K562 (cell line): ENCODE measurements around the gene POLR3GL. TPM values are rescaled to one million over a fixed set of nuclear protein-coding genes. Genes with fewer than 3 reads are reported as not detected.
A peak's percentile ranks its signal among the peaks of the same experiment; 100 is the strongest.

ENCODE experiments used
- AFF1 ChIP-seq, 2 experiments: fragments of 450-650 bp; IDR thresholded peaks; 2 replicates each; pipeline ENCODE4 v1.6.1; 2018; ENCODE audit warnings: mild to moderate bottlenecking in 2 of 2, low read depth in 1 of 2; ENCODE audit not compliant: partially characterized antibody in 2 of 2
- CEBPB ChIP-seq: fragments of 450-650 bp; IDR thresholded peaks from 2 replicates; pipeline ENCODE4 v1.6.1; 2016; ENCODE audit warnings: missing genetic modification characterization, missing compliant biosample characterization
- ELF2 ChIP-seq: fragments of 250-450 bp; sonication (Bioruptor Pico); IDR thresholded peaks from 2 replicates; pipeline ENCODE4 v1.5.0; 2021; ENCODE audit warnings: mild to moderate bottlenecking
- FOXA1 ChIP-seq: fragments of 450-650 bp; IDR thresholded peaks from 2 replicates; pipeline ENCODE4 v1.6.1; 2016; ENCODE audit warnings: mild to moderate bottlenecking, borderline replicate concordance
- GABPA ChIP-seq: fragments of 200-800 bp; sonication (Bioruptor generic); conservative IDR thresholded peaks from 2 replicates; pipeline ENCODE4 v1.6.1; 2016; ENCODE audit warnings: low read depth, missing genetic modification characterization, missing compliant biosample characterization
- GABPB2 ChIP-seq: fragments of 250-450 bp; sonication (Bioruptor Pico); conservative IDR thresholded peaks from 2 replicates; pipeline ENCODE4 v1.5.1; 2021; ENCODE audit warnings: mild to moderate bottlenecking
- GTF2A2 ChIP-seq: IDR thresholded peaks from 2 replicates; pipeline ENCODE4 v1.6.1; 2016; ENCODE audit warnings: mild to moderate bottlenecking, missing genetic modification characterization, missing compliant biosample characterization
- HES1 ChIP-seq: fragments of 450-650 bp; IDR thresholded peaks from 2 replicates; pipeline ENCODE4 v1.6.1; 2016; ENCODE audit warnings: low read depth, mild to moderate bottlenecking, moderate library complexity
- KLF13 ChIP-seq: fragments of 450-650 bp; IDR thresholded peaks from 2 replicates; pipeline ENCODE4 v1.6.1; 2016; ENCODE audit warnings: missing genetic modification characterization, low read depth, mild to moderate bottlenecking, missing compliant biosample characterization, moderate library complexity, borderline replicate concordance
- MAFK ChIP-seq: IDR thresholded peaks from 2 replicates; pipeline ENCODE4 v1.6.1; 2011; ENCODE audit warnings: low read length, improper control_type of control experiment
- MEF2A ChIP-seq: IDR thresholded peaks from 2 replicates; pipeline ENCODE4 v1.6.1; 2011; ENCODE audit warnings: low read depth, mild to moderate bottlenecking, low read length, moderate library complexity; ENCODE audit not compliant: control insufficient read depth
- NR0B1 ChIP-seq: fragments of 450-650 bp; IDR thresholded peaks from one replicate; pipeline ENCODE4 v1.6.1; 2018; ENCODE audit warnings: mild to moderate bottlenecking, moderate library complexity; ENCODE audit not compliant: partially characterized antibody
- NR1H2 ChIP-seq: sonication (generic); formaldehyde crosslinking; IDR thresholded peaks from 2 replicates; pipeline ENCODE4 v1.4.0; 2020; ENCODE audit warnings: mild to moderate bottlenecking, missing genetic modification reagents
- NR2C1 ChIP-seq, 2 experiments: fragments of 450-650 bp; IDR thresholded peaks; 2 replicates each; pipeline ENCODE4 v1.6.1; 2017; ENCODE audit warnings: mild to moderate bottlenecking in 2 of 2, antibody characterized with exemption in 1 of 2, inconsistent platforms in 1 of 2, missing compliant biosample characterization in 1 of 2, missing genetic modification characterization in 1 of 2
- POLR2AphosphoS5 ChIP-seq: IDR thresholded peaks from 2 replicates; pipeline ENCODE4 v1.6.1; 2011; ENCODE audit warnings: mild to moderate bottlenecking, low read depth, low read length, moderate library complexity; ENCODE audit not compliant: control insufficient read depth, insufficient read depth
- SLC30A9 ChIP-seq: fragments of 250-450 bp; sonication (Bioruptor Pico); IDR thresholded peaks from 2 replicates; pipeline ENCODE4 v1.8.0; 2022; ENCODE audit warnings: mild to moderate bottlenecking, moderate library complexity
- SMAD1 ChIP-seq: fragments of 150-350 bp; IDR thresholded peaks from 2 replicates; pipeline ENCODE4 v1.6.1; 2014; ENCODE audit warnings: low read length, low read depth; ENCODE audit not compliant: partially characterized antibody
- SOX6 ChIP-seq: fragments of 450-650 bp; IDR thresholded peaks from 2 replicates; pipeline ENCODE4 v1.6.1; 2014; ENCODE audit warnings: mild to moderate bottlenecking
- TEAD1 ChIP-seq, 2 experiments: fragments of 450-650 bp in 1 of 2; sonication (generic) in 1 of 2; formaldehyde crosslinking; IDR thresholded peaks; 2 replicates each; pipeline versions ENCODE4 v1.4.0 to v1.8.0; 2020 to 2022; ENCODE audit warnings: mild to moderate bottlenecking in 2 of 2, missing genetic modification reagents in 1 of 2
- THRAP3 ChIP-seq: fragments of 450-650 bp; IDR thresholded peaks from 2 replicates; pipeline ENCODE4 v1.6.1; 2016; ENCODE audit warnings: mild to moderate bottlenecking, inconsistent platforms, borderline replicate concordance
- XRCC4 ChIP-seq: IDR thresholded peaks from one replicate; pipeline ENCODE4 v1.6.1; 2011; ENCODE audit not compliant: insufficient read depth, insufficient read length; ENCODE audit errors: extremely low read depth
- ZNF551 ChIP-seq: fragments of 250-450 bp; sonication (Bioruptor Pico); IDR thresholded peaks from 2 replicates; pipeline ENCODE4 v1.5.0; 2021; ENCODE audit warnings: mild to moderate bottlenecking, moderate library complexity
- ZSCAN32 ChIP-seq: fragments of 450-650 bp; formaldehyde crosslinking; IDR thresholded peaks from 2 replicates; pipeline ENCODE4 v1.4.0; 2020; ENCODE audit warnings: mild to moderate bottlenecking, moderate library complexity
- polyA plus RNA-seq, 8 experiments: library from polyadenylated mRNA; depleted of rRNA in 4 of 8; stranded (reverse) in 5 of 8; unstranded in 3 of 8; fragments of >200 nt; fragmentation: Nextera tagmentation in 2 of 8; fragmentation: Illumina TruSeq in 1 of 8; extraction: Ambion mirVana in 2 of 8; extraction: Trizol in 1 of 8; gene quantifications; 2 replicates each; pipeline versions ENCODE4 v1.2.1 to v1.2.3, GENCODE V29; 2011 to 2014; ENCODE audit warnings: inconsistent platforms in 1 of 8, missing spikeins in 1 of 8
- total RNA-seq, 7 experiments: library from RNA; depleted of rRNA in 6 of 7; stranded (reverse); fragments of >200 nt in 6 of 7; fragmentation: Illumina TruSeq in 2 of 7; extraction: Trizol in 2 of 7; gene quantifications; 2 replicates each; pipeline versions ENCODE4 v1.2.1 to v1.2.3, GENCODE V29; 2011 to 2021; ENCODE audit warnings: low replicate concordance in 1 of 7

The POLR3GL gene
- total and polyA plus RNA-seq, 9 of the 15 experiments (the other 6 are each of a cell fraction or from before 2014, with no cell fraction given) = 14.6 to 48.4 (median 38.2) TPM

- TF ChIP-seq THRAP3 (no peak), KLF13 (peak; percentile 23; the same call in 1 of the 2 replicates), SOX6 (no peak; the same call in 1 of the 2 replicates), POLR2AphosphoS5 (peak; percentile 99), SMAD1 (peak; percentile 100), GABPA (no peak), SLC30A9 (CRISPR knock-in tag) (no peak), AFF1 (IDR thresholded peaks at IDR 0.05; ENCODE audit: low read depth in 1 of 2, partially characterized antibody in 2 of 2) (peak; percentile 83 to 91), NR1H2 (CRISPR knock-in tag) (no peak), TEAD1 (CRISPR knock-in tag; IDR thresholded peaks at IDR 0.05) (peak in 1 of 2 experiments; percentile 81; a peak in 2 of 4 replicates), NR0B1 (no peak), GTF2A2 (tag) (peak; percentile 75), MAFK (no peak), ELF2 (CRISPR knock-in tag) (0 out of 2 replicates have a peak, but pooled peaks have one; percentile 49), HES1 (peak; percentile 92), ZSCAN32 (CRISPR knock-in tag) (no peak), NR2C1 (IDR thresholded peaks at IDR 0.05) (no peak), NR2C1 (tag; IDR thresholded peaks at IDR 0.05) (no peak), GABPB2 (CRISPR knock-in tag) (no peak), ZNF551 (CRISPR knock-in tag) (0 out of 2 replicates have a peak, but pooled peaks have one; percentile 61), CEBPB (tag) (no peak), FOXA1 (no peak), MEF2A (0 out of 2 replicates have a peak, but pooled peaks have one; percentile 37), XRCC4 (no peak)
Observed at GRCh38 chr1:145996433-145997015, 32.0 kb downstream of the POLR3GL start, which contains the start of gene TXNIP (continued).
